HG03175 (cell line): ENCODE measurements around the gene ABCF2.

Source experiments
- ATAC-seq: cut with Tn5 transposase; IDR thresholded peaks from one replicate; pipeline ENCODE4 v1.9.1; 2021; ENCODE audit warnings: mild to moderate bottlenecking, moderate library complexity; ENCODE audit not compliant: unreplicated experiment

The ABCF2 gene

GRCh38 chr7:151226560-151226874 is 488 bp downstream of the ABCF2 start:
- ATAC-seq: peak; percentile 8

- ATAC-seq: no peak
Observed at GRCh38 chr7:151225948-151226510, 976 bp downstream of the ABCF2 start.

GRCh38 chr7:151223728-151224127 is 3.3 kb downstream of the ABCF2 start:
- ATAC-seq: no peak

GRCh38 chr7:151218170-151218569 is 8.8 kb downstream of the ABCF2 start:
- no peak for ATAC-seq

GRCh38 chr7:151215396-151215795 is 11.6 kb downstream of the ABCF2 start:
- no peak for ATAC-seq

GRCh38 chr7:151213826-151214225 is 13.2 kb downstream of the ABCF2 start:
- ATAC-seq: no peak

GRCh38 chr7:151212626-151213025 is 14.4 kb downstream of the ABCF2 start:
- no peak for ATAC-seq

GRCh38 chr7:151211155-151211772 is 15.7 kb downstream of the ABCF2 start:
- no peak for ATAC-seq

- ATAC-seq: no peak
Observed at GRCh38 chr7:151210087-151210854, 16.7 kb downstream of the ABCF2 start, which contains the start of gene H2BK1. Gene H2BK1 (minus strand): TSS chr7:151210488. CDS start chr7:151210318, 170 bp downstream.

- ATAC-seq: no peak
Observed at GRCh38 chr7:151209588-151209987, 17.4 kb downstream of the ABCF2 start.

- no peak for ATAC-seq
Observed at GRCh38 chr7:151208253-151208862, 18.6 kb downstream of the ABCF2 start.

- ATAC-seq: no peak
Observed at GRCh38 chr7:151207804-151208203, 19.2 kb downstream of the ABCF2 start.

GRCh38 chr7:151207315-151207714 is 19.7 kb downstream of the ABCF2 start:
- no peak for ATAC-seq

GRCh38 chr7:151206914-151207313 is 20.1 kb downstream of the ABCF2 start:
- no peak for ATAC-seq

GRCh38 chr7:151205730-151206129 is 21.3 kb downstream of the ABCF2 start:
- no peak for ATAC-seq

- ATAC-seq: no peak
Observed at GRCh38 chr7:151204383-151205032, 22.5 kb downstream of the ABCF2 start.

- ATAC-seq: no peak
Observed at GRCh38 chr7:151202836-151203235, 24.2 kb downstream of the ABCF2 start.

- no peak for ATAC-seq
Observed at GRCh38 chr7:151201751-151202150, 25.3 kb downstream of the ABCF2 start.

- ATAC-seq: no peak
Observed at GRCh38 chr7:151201344-151201743, 25.7 kb downstream of the ABCF2 start.

GRCh38 chr7:151198945-151199848 is 27.8 kb downstream of the ABCF2 start:
- ATAC-seq: no peak
